A172 (cell line): Measurements from ENCODE around the gene HTR3C. TPM values are rescaled to one million over a fixed set of nuclear protein-coding genes. Genes with fewer than 3 reads are reported as not detected.
A peak's percentile ranks its signal among the peaks of the same experiment; 100 is the strongest.
"Not testable (repeated sequence)": the region's sequence is repeated elsewhere in the genome, so short reads cannot be mapped to it uniquely, and the experiment has no call there.

ENCODE experiments used
- DNase-seq: peaks from one replicate; pipeline ENCODE4 v3.0.0-alpha.2; 2015; ENCODE audit warnings: low spot score
- total RNA-seq: library from RNA; depleted of rRNA; stranded (reverse); fragments of >200 nt; shearing (Covaris generic); gene quantifications from 2 replicates; pipeline ENCODE4 v1.2.3, GENCODE V29; 2014

Gene HTR3C
- total RNA-seq, 1 experiment from 2014 or later = not detected

DNA sequence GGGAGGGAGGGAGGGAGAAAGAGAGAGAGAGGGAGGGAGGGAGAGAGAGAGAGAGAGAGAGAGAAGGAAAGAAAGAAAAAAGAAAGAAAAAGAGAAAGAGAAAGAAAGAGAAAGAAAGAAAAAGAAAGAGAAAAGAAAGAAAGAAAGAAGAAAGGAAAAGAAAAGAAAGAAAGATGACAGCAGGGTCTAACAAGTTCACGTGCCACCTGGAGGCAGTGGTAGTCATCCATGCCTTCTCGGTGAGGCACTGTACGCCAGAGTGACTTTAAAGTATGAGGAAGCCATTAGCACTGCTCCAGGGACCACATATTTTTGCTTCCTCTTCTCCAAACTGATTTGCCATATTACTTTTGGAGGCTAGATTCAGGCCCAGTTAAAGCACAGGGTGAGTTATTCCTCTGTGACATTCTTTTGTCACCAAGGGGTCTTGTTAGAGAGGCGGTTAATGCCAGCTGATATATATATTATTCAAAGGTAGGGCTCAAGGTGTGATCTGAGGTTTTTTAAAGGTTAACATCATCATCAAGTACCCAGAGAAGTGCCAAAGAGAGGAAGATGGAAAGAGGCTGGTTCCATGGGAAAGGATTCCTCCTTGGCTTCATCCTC, 21.6 kb upstream of the HTR3C start, which contains the start of gene HTR3D:
Gene HTR3D, plus strand, starts transcription at position 556 of the 606 bp plus-strand sequence. Its CDS starts 0 bp downstream, at position 556.
- DNase-seq = no peak

DNA sequence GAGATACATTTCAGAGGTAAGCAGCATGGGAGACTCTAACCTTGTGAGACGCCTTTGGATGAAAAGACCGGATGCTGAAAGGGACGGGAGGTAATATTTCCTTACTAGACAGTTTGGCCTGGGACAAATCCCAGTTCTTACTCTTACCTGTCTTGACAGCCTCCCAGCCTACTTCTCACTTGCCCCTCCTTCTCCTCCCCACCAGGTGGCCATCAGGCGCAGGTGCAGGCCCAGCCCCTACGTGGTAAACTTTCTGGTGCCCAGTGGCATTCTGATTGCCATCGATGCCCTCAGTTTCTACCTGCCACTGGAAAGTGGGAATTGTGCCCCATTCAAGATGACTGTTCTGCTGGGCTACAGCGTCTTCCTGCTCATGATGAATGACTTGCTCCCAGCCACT, 15.0 kb upstream of the HTR3C start:
- DNase-seq = no peak

DNA sequence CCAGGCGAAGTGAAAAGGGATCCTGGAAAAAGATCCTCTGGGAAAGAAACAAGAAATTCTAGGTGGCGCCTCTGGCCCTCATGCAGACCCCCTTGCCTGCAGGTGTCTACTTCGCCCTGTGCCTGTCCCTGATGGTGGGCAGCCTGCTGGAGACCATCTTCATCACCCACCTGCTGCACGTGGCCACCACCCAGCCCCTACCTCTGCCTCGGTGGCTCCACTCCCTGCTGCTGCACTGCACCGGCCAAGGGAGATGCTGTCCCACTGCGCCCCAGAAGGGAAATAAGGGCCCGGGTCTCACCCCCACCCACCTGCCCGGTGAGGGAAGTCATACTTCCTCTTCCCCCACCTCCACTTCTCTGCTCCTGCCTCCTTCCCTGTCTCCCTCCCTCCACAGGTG, 14.5 kb upstream of the HTR3C start:
- DNase-seq = not testable (repeated sequence)

DNA sequence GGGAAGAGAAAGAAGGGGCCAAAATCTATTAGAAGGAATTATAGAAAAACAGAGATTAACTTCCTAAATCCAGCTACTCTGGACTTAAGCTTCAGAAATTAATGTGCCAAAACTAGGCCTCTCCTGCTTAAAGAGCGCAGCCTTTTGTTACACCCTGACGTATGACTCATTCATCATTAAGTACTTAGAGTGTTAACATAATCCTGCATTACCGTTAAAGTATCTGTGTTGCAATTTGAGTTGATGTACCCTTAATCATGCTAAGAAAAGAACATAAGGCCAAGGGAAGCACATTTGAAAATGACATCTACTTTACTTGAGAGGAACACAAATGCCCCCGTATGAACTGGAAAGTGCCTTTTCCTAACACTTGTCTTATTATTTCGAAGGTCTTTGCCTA, 13.4 kb upstream of the HTR3C start:
- DNase-seq = no peak

DNA sequence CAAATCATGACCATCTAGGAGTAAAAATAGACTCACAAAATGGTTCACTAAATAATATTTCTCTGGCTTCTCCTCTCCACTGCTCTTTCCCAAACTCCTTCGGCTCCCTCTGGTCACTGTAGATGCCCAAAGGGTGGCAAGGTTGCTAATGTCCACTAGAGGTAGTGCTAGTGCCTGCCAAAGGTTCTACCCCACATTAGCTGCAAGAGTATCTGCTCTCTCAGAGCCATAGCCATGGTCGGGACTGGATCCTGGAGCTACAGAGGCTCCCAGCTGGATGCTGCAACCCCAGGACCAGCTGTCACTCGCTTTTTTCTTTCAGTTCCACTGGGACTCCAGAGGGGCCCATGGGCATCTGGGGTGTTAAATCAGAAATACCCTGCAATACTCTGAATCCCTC, 12.8 kb upstream of the HTR3C start:
- DNase-seq = peak; percentile 51

DNA sequence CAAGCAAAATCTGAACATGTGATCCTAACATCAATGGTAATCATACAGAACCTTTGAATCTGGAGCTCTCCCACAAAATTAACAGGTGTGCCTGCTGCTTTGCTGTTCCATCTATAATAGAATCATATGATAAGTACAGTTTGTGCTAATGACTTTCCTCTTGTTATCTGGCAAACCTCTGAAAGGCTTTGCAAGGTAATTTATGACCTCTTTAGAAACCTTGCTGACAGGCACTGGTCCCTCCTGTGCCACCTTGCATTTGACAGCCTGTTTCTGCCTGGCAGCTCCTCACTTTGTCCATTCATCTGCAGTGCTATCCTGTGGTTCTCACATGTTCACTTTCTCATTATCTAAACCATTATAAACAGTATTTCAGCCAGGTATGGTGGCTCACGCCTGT, 10.2 kb upstream of the HTR3C start:
- DNase-seq = no peak

DNA sequence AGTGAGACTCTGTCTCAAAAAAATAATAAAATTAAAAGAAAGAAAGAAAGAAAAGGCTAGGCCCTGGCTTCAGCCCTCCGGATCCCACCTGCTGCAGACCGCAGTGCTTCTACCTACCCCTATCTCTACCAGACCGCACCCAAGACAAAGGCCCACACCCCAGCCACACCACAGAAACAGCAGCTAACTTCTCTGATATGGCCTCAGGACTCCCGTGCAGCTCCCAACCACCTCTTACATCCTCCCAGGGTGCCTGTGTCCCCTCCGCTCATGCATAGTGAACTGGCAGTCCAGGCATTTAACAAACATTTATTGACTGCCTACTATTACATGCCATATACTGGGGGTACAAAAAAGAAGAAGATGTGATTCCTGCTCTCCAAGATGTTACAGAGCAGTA, 6.9 kb upstream of the HTR3C start:
- DNase-seq = no peak

DNA sequence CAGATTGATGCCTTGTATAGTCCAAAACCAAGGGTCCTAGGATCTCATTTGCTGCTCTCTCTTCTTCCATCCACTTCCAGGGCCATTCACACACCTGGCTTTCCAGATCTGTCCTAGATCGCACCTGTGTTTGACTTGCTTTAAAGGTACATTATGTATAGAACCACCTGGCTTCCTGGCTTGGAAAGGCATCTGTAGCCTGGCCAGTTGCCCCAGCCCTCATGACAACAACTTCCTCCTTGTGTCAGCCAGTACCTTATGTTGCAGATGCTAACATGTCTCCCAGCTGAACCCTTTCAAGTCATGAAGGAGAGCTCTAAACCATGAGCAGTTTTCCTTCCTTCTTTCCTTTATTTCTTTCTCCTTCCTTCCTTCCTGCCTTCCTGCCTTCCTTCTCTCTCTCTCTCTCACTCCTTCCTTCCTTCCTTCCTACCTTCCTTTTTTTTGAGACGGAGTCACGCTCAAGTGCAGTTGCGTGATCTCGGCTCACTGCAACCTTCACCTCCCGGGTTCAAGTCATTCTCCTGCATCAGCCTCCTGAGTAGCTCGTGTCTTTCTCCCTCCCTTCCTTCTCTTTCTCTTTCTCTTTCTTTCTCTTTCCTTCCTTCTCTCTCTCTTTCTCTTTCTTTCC, 2.5 kb upstream of the HTR3C start:
- no peak for DNase-seq

DNA sequence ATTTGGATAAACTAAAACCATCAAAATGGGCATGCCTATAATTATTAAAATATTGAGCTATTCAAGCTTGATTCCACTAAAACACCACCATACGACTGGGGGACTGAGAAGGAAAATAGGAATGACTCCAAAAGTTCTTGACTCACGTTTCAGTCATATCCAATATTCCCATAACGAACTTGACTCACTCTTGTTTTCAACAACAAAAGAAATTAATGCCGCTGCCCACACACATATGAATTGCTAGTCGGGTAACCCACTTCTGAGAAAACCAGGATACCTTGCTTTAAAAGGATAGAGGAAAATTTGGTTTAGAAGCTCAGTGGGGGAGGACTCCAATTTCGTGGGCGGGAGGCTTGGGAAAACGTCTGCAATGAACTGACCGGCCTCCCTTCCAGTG, 5.2 kb downstream of the HTR3C start:
- no peak for DNase-seq

DNA sequence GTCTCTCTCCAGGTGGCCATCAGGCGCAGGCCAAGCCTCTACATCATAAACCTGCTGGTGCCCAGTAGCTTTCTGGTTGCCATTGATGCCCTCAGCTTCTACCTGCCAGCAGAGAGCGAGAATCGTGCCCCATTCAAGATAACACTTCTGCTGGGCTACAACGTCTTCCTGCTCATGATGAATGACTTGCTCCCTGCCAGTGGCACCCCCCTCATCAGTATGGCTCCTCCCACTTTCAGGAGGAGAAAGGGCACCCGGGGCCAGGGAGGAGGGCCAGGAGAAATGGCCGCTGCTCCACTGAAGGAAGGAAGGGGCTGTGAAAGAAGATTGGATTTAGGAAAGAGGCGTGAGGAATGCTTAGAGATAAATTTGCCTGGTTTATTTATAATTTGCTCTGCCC, 6.6 kb downstream of the HTR3C start:
- no peak for DNase-seq

DNA sequence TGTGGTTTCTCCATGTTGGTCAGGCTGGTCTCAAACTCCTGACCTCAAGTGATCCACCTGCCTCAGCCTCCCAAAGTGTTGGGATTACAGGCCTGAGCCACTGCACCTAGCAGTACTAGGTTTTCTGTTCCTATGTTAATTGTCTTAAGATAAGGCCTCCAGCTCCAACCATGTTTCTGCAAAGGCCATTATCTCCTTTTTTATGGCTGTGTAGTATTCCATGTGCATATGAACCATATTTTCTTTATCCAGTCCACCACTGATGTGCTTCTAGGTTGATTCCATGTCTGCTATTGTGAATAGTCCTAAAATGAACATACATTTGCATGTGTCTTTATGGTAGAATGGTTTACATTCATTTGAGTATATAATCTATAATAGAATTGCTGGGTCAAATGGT, 9.8 kb downstream of the HTR3C start:
- DNase-seq = no peak

DNA sequence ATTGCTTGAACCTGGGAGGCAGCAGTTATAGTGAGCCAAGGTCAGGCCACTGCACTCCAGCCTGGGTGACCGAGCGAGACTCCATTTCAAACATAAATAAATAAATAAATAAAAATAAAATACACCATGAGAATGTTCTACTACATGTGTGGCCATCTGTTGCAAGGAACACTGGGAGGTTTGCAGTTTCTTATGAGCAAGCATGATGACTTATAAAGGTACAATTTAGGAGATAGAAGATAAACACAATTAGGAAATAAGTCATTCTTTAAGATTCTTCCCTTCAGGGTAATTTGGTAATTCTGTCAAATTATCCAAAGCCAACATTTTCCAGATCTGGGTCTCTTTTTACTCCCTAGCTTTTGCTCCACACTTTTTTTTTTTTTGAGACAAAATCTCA, 13.4 kb downstream of the HTR3C start:
- no peak for DNase-seq

DNA sequence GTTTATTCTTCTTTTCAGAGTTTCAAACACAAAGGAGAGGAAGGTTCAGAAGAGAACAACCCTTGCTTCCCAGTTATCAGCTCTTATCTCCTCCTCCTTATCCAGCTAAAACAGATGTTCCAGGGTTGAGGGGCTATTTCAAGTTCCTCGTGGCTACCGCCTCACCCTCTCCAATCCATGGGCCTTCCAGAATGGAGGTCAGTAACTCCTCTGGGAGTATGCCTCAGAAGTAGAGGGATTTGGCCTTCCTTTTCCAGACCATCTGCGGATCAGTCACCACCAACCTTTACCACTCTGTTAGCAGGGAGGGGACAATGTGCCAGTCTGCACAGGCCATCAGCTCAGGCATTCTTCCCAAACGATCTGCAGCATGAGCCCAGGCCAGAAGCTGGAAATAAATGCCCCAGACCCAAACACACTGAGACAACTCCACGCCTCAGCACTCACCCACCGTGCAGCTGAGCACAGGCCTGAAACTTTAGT, 14.8 kb downstream of the HTR3C start:
- no peak for DNase-seq

DNA sequence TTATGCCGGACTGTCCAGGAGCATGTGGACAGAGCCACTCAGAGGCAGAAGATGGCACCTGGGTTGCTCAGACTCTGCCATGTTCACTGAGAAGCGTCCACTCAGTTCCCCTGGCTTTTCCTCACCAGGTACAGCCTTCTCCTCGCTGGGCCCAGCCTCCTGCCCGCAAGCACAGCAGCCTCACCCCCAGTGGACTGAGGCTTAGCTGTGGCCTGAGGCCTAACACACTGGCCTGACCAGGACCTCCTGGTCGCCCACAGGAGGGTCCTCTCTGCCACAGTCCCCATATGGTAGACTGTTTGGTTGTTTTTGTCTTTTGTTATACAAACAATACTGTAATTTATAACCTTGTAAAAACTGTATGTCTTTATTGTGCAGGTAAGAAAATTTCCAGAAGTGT, 15.5 kb downstream of the HTR3C start:
- no peak for DNase-seq

DNA sequence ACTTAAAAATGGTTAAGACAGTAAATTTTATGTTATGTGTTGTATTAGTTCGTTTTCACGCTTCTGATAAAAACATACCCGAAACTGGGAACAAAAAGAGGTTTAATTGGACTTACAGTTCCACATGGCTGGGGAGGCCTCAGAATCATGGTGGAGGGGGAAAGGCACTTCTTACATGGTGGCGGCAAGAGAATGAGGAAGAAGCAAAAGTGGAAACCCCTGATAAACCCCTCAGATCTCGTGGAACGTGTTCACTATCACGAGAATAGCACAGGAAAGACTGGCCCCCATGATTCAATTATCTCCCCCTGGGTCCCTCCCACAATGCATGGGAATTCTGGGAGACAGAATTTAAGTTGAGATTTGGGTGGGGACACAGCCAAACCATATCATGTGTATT, 18.3 kb downstream of the HTR3C start:
- not testable (repeated sequence) for DNase-seq

DNA sequence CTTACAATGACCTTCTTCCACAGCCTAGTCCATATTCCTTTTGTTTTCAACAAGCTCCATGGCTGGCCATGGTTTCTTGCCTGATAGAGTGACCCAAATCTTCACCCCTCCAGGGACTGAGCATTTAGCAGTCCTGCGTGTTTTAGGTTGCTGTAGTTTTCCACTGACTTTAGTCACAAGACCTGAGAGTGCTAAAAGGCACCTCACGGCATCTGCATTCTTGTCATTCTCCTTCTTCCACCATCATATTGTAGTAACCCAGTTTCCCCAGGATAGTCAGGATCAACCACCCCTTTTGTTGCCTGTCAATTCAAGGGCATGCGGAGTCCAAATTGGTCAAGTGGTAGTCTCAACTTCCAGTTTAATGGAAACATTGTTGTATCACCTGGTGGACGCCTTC, 20.8 kb downstream of the HTR3C start:
- no peak for DNase-seq

DNA sequence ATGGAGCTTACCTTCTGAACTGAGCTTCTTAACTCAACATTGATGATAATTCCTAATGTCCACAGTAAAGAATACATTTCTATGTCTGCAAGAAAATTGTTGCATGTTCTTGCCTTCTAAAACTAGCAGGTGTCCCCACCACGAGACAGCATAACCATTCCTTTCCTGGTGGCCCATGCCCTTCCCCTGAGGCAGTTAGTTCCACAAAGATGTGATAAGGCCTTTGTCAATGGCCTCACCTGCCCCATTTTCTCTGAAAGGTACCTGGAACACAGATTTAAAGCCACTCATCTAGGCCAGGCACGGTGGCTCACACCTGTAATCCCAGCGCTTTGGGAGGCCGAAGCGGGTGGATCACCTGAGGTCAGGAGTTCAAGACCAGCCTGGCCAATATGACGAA, 23.1 kb downstream of the HTR3C start:
- DNase-seq = no peak

DNA sequence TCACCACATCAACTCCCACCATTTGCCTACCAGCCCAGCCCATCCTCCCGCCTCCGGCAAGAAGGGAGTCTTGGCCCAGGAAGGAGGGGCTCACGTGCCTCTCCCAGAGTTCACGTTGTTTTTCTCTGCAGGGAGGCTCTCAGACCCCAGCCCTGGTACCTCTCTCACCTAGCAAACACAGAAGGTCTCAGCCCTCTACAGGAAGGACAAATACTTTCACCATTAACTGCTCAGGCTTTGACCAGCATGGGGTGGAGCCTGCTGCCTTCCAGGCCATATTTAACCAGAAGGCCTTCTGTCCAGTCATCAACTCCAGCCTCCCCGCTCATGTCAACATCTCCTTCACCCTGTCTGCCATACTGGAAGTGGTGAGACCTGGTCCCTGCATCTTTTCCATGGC, 25.0 kb downstream of the HTR3C start:
- DNase-seq = no peak

DNA sequence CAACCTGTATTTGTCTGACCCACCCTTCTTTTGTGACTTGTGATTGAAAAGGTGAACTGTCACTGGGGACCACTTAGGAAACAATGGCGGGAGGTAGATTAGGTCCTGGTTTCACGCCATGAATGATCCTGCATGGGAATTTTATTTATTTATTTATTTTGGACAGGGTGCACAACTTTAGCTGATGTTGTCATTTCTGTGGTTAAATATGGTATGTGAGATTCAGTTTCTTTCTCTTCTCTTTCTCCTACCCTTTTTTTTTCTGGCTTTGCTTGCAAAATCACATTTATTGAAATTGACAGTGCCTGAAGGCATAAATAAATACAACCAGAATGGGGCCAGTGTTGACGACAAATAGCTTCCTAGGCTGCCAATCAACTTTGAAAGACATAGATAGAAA, 26.0 kb downstream of the HTR3C start:
- DNase-seq = no peak

DNA sequence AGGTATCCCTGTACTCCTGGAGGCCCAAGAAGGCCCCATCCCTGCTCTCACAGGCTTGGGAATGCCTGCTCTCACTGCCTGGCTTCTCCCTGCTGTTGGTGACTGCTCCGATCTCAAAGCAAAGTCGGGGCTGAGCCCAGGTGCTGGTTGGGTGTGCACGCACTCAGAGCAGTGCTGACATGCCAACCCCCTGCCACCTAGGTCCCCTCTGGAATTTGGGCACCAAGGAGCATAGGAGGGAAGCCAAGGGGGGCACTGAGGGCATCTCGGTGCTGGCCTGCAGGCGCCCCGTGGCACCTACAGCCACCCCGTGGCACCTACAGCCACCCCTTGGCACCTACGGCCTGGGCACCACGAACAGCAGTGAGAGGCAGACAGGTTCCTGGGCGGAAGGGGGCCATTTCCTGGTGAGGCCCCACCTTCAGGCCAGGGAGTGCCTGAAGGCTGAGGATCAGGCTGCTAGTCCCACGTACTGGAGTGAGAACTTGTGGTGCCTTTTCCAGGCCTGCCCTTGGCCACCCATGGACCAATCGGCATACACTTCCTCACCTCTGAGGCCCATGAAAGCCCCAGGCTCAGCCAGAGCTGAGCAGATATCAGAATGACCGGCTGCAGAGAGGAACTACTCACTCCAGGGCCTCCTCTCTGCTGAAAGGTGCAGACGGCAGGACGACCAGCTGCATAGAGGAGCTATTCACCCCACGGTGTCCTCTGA, 28.4 kb downstream of the HTR3C start:
- no peak for DNase-seq

DNA sequence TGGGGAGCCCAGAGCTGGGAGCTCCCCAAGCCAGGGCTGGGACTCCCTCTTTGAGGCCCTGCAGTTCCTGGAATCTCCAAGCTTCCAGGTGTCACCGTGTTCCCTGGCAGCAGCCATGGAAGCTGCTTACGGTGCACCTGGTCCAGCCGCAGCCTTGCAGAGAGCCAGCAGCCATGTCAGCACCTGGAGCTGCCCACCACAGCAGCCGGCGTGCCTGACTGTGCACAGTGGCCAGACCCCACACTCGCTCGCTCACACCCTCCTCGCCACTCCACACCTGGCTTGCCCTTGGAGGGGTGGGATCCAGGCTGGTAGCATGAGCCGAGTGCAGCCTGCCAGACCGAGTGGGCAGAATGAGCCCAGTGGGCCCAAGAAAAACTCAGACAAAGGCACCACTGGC, 29.2 kb downstream of the HTR3C start:
- DNase-seq = no peak

DNA sequence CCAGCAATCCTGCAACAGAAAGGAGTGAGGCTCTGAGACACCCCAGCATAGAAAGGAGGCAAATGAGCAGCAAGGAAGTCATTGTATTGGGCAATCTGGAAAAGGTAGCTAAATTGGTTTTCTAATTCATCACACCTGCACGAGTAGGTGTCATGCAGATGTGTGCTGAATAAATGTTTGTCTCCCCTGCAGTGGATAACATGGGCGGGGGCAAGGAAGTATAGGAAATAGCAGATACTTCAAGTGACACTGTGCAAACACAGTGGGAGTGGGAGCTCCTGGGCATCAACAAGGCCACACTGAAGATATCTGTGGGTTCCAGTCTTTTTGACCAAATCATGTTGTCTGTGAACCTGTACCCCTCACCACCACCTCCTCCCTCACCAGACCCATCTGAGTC, 29.6 kb downstream of the HTR3C start:
- no peak for DNase-seq

DNA sequence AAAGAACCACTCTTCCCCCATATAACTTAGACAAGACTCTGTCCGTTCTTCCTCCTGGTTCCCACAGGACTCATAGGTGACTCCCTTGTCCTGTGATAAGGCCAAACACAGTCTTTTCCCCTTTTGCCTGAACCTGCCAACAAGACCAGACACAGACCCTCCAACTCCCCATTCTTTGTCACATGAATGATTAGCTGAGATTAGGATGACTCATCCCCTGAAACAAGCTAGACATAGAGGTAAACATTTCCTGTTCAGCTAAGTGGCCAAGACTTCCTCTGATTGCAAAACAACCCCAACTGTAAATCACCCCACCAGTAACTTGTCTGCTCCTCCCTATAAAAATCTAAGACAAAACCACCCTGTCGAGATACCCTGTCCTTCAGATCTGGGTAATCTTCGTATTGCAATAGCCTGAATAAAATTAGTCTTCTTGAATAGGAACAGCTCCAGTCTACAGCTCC, 32.6 kb downstream of the HTR3C start:
- peak; percentile 70 for DNase-seq
